ENCODE measurements around the gene ZNF385A. TPM values are rescaled to one million over a fixed set of nuclear protein-coding genes. Genes with fewer than 3 reads are reported as not detected.

The ZNF385A gene
- polyA plus RNA-seq, 2 donors = 44.6 to 49.9 TPM

- Histone ChIP-seq H3K4me1 (ENCODE audit: control insufficient read depth in 2 of 2, insufficient read depth in 2 of 2, low read length in 1 of 2) (peaks cover 0 to 17% of the 10 kb centered on the region in 2 donors), H3K9me3 (ENCODE audit: control insufficient read depth in 2 of 2, insufficient read depth in 1 of 2, low read depth in 1 of 2, low read length in 1 of 2) (no peaks in the 10 kb centered on the region)
- WGBS, 2 donors = 17 to 24% methylated on average over 4 of the region's 4 CpGs
These were observed 9.8 kb upstream of the ZNF385A start for GRCh38 chr12:54394281-54394719.

GRCh38 chr12:54393743-54394142 lies 9.2 kb upstream of the ZNF385A start:
- Histone ChIP-seq H3K4me3 (ENCODE audit: low read depth in 1 of 2, low read length in 2 of 2) (no peak overlapping the region), H3K36me3 (ENCODE audit: control insufficient read depth in 2 of 2, insufficient read depth in 2 of 2, low read length in 1 of 2) (peaks cover 4% of the 10 kb centered on the region in 2 donors), H3K27me3 (ENCODE audit: control insufficient read depth in 1 of 2, insufficient read depth in 2 of 2, low read length in 2 of 2) (no peaks in the 10 kb centered on the region), H3K9me3 (ENCODE audit: control insufficient read depth in 2 of 2, insufficient read depth in 1 of 2, low read depth in 1 of 2, low read length in 1 of 2) (no peaks in the 10 kb centered on the region), H3K27ac (ENCODE audit: low read depth in 2 of 2, low read length in 1 of 2) (peak overlapping the region; percentile 52 to 75), H3K4me1 (ENCODE audit: control insufficient read depth in 2 of 2, insufficient read depth in 2 of 2, low read length in 1 of 2) (peaks cover 0 to 21% of the 10 kb centered on the region in 2 donors)
- WGBS, 2 donors = 49% methylated on average over 3 of the region's 3 CpGs

More at GRCh38 chr12:54394281-54394719, 9.8 kb upstream of the ZNF385A start:
- Histone ChIP-seq H3K4me3 (ENCODE audit: low read depth in 1 of 2, low read length in 2 of 2) (no peak overlapping the region), H3K27me3 (ENCODE audit: control insufficient read depth in 1 of 2, insufficient read depth in 2 of 2, low read length in 2 of 2) (no peaks in the 10 kb centered on the region), H3K36me3 (ENCODE audit: control insufficient read depth in 2 of 2, insufficient read depth in 2 of 2, low read length in 1 of 2) (peaks cover 4% of the 10 kb centered on the region in 2 donors), H3K27ac (ENCODE audit: low read depth in 2 of 2, low read length in 1 of 2) (peak overlapping the region in 1 of 2 donors; percentile 50)

GRCh38 chr12:54393207-54393609 lies 8.7 kb upstream of the ZNF385A start:
- Histone ChIP-seq H3K27me3 (ENCODE audit: control insufficient read depth in 1 of 2, insufficient read depth in 2 of 2, low read length in 2 of 2) (no peaks in the 10 kb centered on the region), H3K27ac (ENCODE audit: low read depth in 2 of 2, low read length in 1 of 2) (peak overlapping the region; percentile 52 to 75), H3K4me1 (ENCODE audit: control insufficient read depth in 2 of 2, insufficient read depth in 2 of 2, low read length in 1 of 2) (peaks cover 0 to 21% of the 10 kb centered on the region in 2 donors), H3K4me3 (ENCODE audit: low read depth in 1 of 2, low read length in 2 of 2) (no peak overlapping the region), H3K36me3 (ENCODE audit: control insufficient read depth in 2 of 2, insufficient read depth in 2 of 2, low read length in 1 of 2) (peaks cover 4% of the 10 kb centered on the region in 2 donors), H3K9me3 (ENCODE audit: control insufficient read depth in 2 of 2, insufficient read depth in 1 of 2, low read depth in 1 of 2, low read length in 1 of 2) (no peaks in the 10 kb centered on the region)
- WGBS, 2 donors = 63 to 70% methylated on average over 5 to 6 of the region's 6 CpGs

GRCh38 chr12:54392485-54393206 lies 8.1 kb upstream of the ZNF385A start:
- Histone ChIP-seq H3K36me3 (ENCODE audit: control insufficient read depth in 2 of 2, insufficient read depth in 2 of 2, low read length in 1 of 2) (peaks cover 4% of the 10 kb centered on the region in 2 donors), H3K4me3 (ENCODE audit: low read depth in 1 of 2, low read length in 2 of 2) (no peak overlapping the region), H3K27ac (ENCODE audit: low read depth in 2 of 2, low read length in 1 of 2) (peak overlapping the region; percentile 52 to 75), H3K4me1 (ENCODE audit: control insufficient read depth in 2 of 2, insufficient read depth in 2 of 2, low read length in 1 of 2) (peaks cover 0 to 21% of the 10 kb centered on the region in 2 donors), H3K27me3 (ENCODE audit: control insufficient read depth in 1 of 2, insufficient read depth in 2 of 2, low read length in 2 of 2) (no peaks in the 10 kb centered on the region), H3K9me3 (ENCODE audit: control insufficient read depth in 2 of 2, insufficient read depth in 1 of 2, low read depth in 1 of 2, low read length in 1 of 2) (no peaks in the 10 kb centered on the region)
- 66 to 71% methylated on average over 8 of the region's 8 CpGs for WGBS, 2 donors

- Histone ChIP-seq H3K27me3 (ENCODE audit: control insufficient read depth in 1 of 2, insufficient read depth in 2 of 2, low read length in 2 of 2) (no peaks in the 10 kb centered on the region), H3K27ac (ENCODE audit: low read depth in 2 of 2, low read length in 1 of 2) (peak overlapping the region; percentile 70 to 92), H3K9me3 (ENCODE audit: control insufficient read depth in 2 of 2, insufficient read depth in 1 of 2, low read depth in 1 of 2, low read length in 1 of 2) (no peaks in the 10 kb centered on the region), H3K4me3 (ENCODE audit: low read depth in 1 of 2, low read length in 2 of 2) (peak overlapping the region; percentile 69 to 83), H3K4me1 (ENCODE audit: control insufficient read depth in 2 of 2, insufficient read depth in 2 of 2, low read length in 1 of 2) (peaks cover 0 to 31% of the 10 kb centered on the region in 2 donors), H3K36me3 (ENCODE audit: control insufficient read depth in 2 of 2, insufficient read depth in 2 of 2, low read length in 1 of 2) (no peaks in the 10 kb centered on the region)
- WGBS, 2 donors = 13 to 14% methylated on average over 43 to 51 of the region's 51 CpGs
These were observed 6.4 kb upstream of the ZNF385A start for GRCh38 chr12:54390668-54391551.

- Histone ChIP-seq H3K9me3 (ENCODE audit: control insufficient read depth in 2 of 2, insufficient read depth in 1 of 2, low read depth in 1 of 2, low read length in 1 of 2) (no peaks in the 10 kb centered on the region), H3K27ac (ENCODE audit: low read depth in 2 of 2, low read length in 1 of 2) (peak overlapping the region; percentile 76 to 92), H3K4me1 (ENCODE audit: control insufficient read depth in 2 of 2, insufficient read depth in 2 of 2, low read length in 1 of 2) (peaks cover 0 to 33% of the 10 kb centered on the region in 2 donors), H3K27me3 (ENCODE audit: control insufficient read depth in 1 of 2, insufficient read depth in 2 of 2, low read length in 2 of 2) (no peaks in the 10 kb centered on the region), H3K4me3 (ENCODE audit: low read depth in 1 of 2, low read length in 2 of 2) (peak overlapping the region; percentile 69 to 83), H3K36me3 (ENCODE audit: control insufficient read depth in 2 of 2, insufficient read depth in 2 of 2, low read length in 1 of 2) (no peaks in the 10 kb centered on the region)
- WGBS, 2 donors = 46 to 62% methylated on average over 6 to 7 of the region's 7 CpGs
These were observed 5.7 kb upstream of the ZNF385A start for GRCh38 chr12:54390176-54390667.

- Histone ChIP-seq H3K27me3 (ENCODE audit: control insufficient read depth in 1 of 2, insufficient read depth in 2 of 2, low read length in 2 of 2) (no peaks in the 10 kb centered on the region), H3K4me1 (ENCODE audit: control insufficient read depth in 2 of 2, insufficient read depth in 2 of 2, low read length in 1 of 2) (peaks cover 0 to 33% of the 10 kb centered on the region in 2 donors), H3K4me3 (ENCODE audit: low read depth in 1 of 2, low read length in 2 of 2) (peak overlapping the region; percentile 69 to 83), H3K9me3 (ENCODE audit: control insufficient read depth in 2 of 2, insufficient read depth in 1 of 2, low read depth in 1 of 2, low read length in 1 of 2) (no peaks in the 10 kb centered on the region), H3K27ac (ENCODE audit: low read depth in 2 of 2, low read length in 1 of 2) (peak overlapping the region; percentile 76 to 92), H3K36me3 (ENCODE audit: control insufficient read depth in 2 of 2, insufficient read depth in 2 of 2, low read length in 1 of 2) (no peaks in the 10 kb centered on the region)
- 56 to 72% methylated on average over 5 of the region's 5 CpGs for WGBS, 2 donors
These were observed 5.2 kb upstream of the ZNF385A start for GRCh38 chr12:54389607-54390175.

GRCh38 chr12:54389134-54389508 lies 4.6 kb upstream of the ZNF385A start:
- Histone ChIP-seq H3K27ac (ENCODE audit: low read depth in 2 of 2, low read length in 1 of 2) (peak overlapping the region; percentile 76 to 92), H3K4me3 (ENCODE audit: low read depth in 1 of 2, low read length in 2 of 2) (no peak overlapping the region), H3K9me3 (ENCODE audit: control insufficient read depth in 2 of 2, insufficient read depth in 1 of 2, low read depth in 1 of 2, low read length in 1 of 2) (no peaks in the 10 kb centered on the region), H3K4me1 (ENCODE audit: control insufficient read depth in 2 of 2, insufficient read depth in 2 of 2, low read length in 1 of 2) (peaks cover 0 to 35% of the 10 kb centered on the region in 2 donors), H3K36me3 (ENCODE audit: control insufficient read depth in 2 of 2, insufficient read depth in 2 of 2, low read length in 1 of 2) (no peaks in the 10 kb centered on the region), H3K27me3 (ENCODE audit: control insufficient read depth in 1 of 2, insufficient read depth in 2 of 2, low read length in 2 of 2) (no peaks in the 10 kb centered on the region)
- 61 to 78% methylated on average over 3 of the region's 3 CpGs for WGBS, 2 donors

All from esophagus (tissue), 2 donors.